ENCODE results near the gene REEP6. TPM values are rescaled to one million over a fixed set of nuclear protein-coding genes. Genes with fewer than 3 reads are reported as not detected.

The REEP6 gene
- polyA plus RNA-seq (2011; rRNA removed), result 0.84 and 1.1 TPM in 2 replicates
- polyA minus RNA-seq (2011; rRNA and poly(A)+ RNA removed), result 1.1 and 2.5 TPM in 2 replicates

GRCh38 chr19:1491114-1491848 is at the start of gene REEP6:
Gene REEP6, plus strand, starts transcription at chr19:1491181. Its CDS starts 89 bp downstream, at chr19:1491270.
- DNase-seq (ENCODE audit: low read depth, low spot score), result no peak
- no peak for TF ChIP-seq CTCF (IDR thresholded peaks at IDR 0.05; ENCODE audit: low read depth, low read length)
- H3K4me3 ChIP-seq (ENCODE audit: low read depth, low read length), result peak within 1 kb of the TSS; percentile 69
- peak within 1 kb of the TSS; percentile 39 for H3K27ac ChIP-seq (ENCODE audit: low read depth, low read length)
- POLR2A ChIA-PET, result interaction anchor here (0.6 to 1.4 kb wide), 8 partner anchors 9 to 405 kb away, joined by 3 to 8 read pairs (median 6); no protein-coding TSS in a partner anchor
- H3K9me3 ChIP-seq (ENCODE audit: control insufficient read depth, insufficient read depth, low read length), result no peaks in the 10 kb centered on the region; the same call in 1 of the 2 replicates
- CTCF ChIA-PET, result no interaction called here
- peaks cover 9% of the 10 kb centered on the region for H3K27me3 ChIP-seq (ENCODE audit: control insufficient read depth, insufficient read depth, low read length)

GRCh38 chr19:1441677-1442438 is 49.1 kb upstream of the REEP6 start:
- no peak for DNase-seq (ENCODE audit: low read depth, low spot score)
- H3K9me3 ChIP-seq (ENCODE audit: control insufficient read depth, insufficient read depth, low read length), result peaks cover 3% of the 10 kb centered on the region; the same call in 1 of the 2 replicates
- ChIA-PET POLR2A (interaction anchor here (0.7 kb wide), 1 partner anchor 269 kb away, joined by 9 read pairs; no protein-coding TSS in a partner anchor), CTCF (no interaction called here)
- H3K4me3 ChIP-seq (ENCODE audit: low read depth, low read length), result no peak overlapping the region
- TF ChIP-seq CTCF (IDR thresholded peaks at IDR 0.05; ENCODE audit: low read depth, low read length), result no peak
- H3K27me3 ChIP-seq (ENCODE audit: control insufficient read depth, insufficient read depth, low read length), result peaks cover 7% of the 10 kb centered on the region
- H3K27ac ChIP-seq (ENCODE audit: low read depth, low read length), result no peak overlapping the region

GRCh38 chr19:1445185-1445931 is 45.6 kb upstream of the REEP6 start:
- Histone ChIP-seq H3K9me3 (ENCODE audit: control insufficient read depth, insufficient read depth, low read length) (no peaks in the 10 kb centered on the region; the same call in 1 of the 2 replicates), H3K4me3 (ENCODE audit: low read depth, low read length) (peak overlapping the region; percentile 55), H3K27me3 (ENCODE audit: control insufficient read depth, insufficient read depth, low read length) (peaks cover 32% of the 10 kb centered on the region), H3K27ac (ENCODE audit: low read depth, low read length) (no peak overlapping the region)
- ChIA-PET CTCF (interaction anchor here (0.9 to 1.1 kb wide), 2 partner anchors 18 to 64 kb away, joined by 3 to 5 read pairs; no protein-coding TSS in a partner anchor), POLR2A (interaction anchor here (0.8 kb wide), 1 partner anchor 177 kb away, joined by 9 read pairs; the partner anchor contains the start of gene CIRBP)
- DNase-seq (ENCODE audit: low read depth, low spot score), result no peak
- peak; percentile 65 for TF ChIP-seq CTCF (IDR thresholded peaks at IDR 0.05; ENCODE audit: low read depth, low read length)

GRCh38 chr19:1445932-1446712 is 44.9 kb upstream of the REEP6 start:
- DNase-seq (ENCODE audit: low read depth, low spot score), result no peak
- CTCF ChIA-PET, result interaction anchor here (0.9 kb wide), 1 partner anchor 63 kb away, joined by 5 read pairs; no protein-coding TSS in a partner anchor

More at GRCh38 chr19:1445932-1446712, 44.9 kb upstream of the REEP6 start:
- Histone ChIP-seq H3K27ac (ENCODE audit: low read depth, low read length) (no peak overlapping the region), H3K9me3 (ENCODE audit: control insufficient read depth, insufficient read depth, low read length) (no peaks in the 10 kb centered on the region), H3K27me3 (ENCODE audit: control insufficient read depth, insufficient read depth, low read length) (peaks cover 40% of the 10 kb centered on the region), H3K4me3 (ENCODE audit: low read depth, low read length) (peak overlapping the region; percentile 55)
- TF ChIP-seq CTCF (IDR thresholded peaks at IDR 0.05; ENCODE audit: low read depth, low read length), result no peak
- POLR2A ChIA-PET, result no interaction called here

Measured in AG04450 (cell line).